Activated CD4-positive, CD25-positive, alpha-beta regulatory T cell treated with anti-CD3 and anti-CD28 coated beads, Interleukin-2, amount 50 U/mL, for 16 hours (primary cell): ENCODE measurements around the gene ETNK2.

Experiments used
- DNase-seq: peaks from one replicate; pipeline ENCODE4 v3.0.0-alpha.2; 2020; ENCODE audit warnings: low read depth, low spot score

Gene ETNK2

GRCh38 chr1:204176049-204176448 lies 24.2 kb upstream of the ETNK2 start:
- no peak for DNase-seq

DNA sequence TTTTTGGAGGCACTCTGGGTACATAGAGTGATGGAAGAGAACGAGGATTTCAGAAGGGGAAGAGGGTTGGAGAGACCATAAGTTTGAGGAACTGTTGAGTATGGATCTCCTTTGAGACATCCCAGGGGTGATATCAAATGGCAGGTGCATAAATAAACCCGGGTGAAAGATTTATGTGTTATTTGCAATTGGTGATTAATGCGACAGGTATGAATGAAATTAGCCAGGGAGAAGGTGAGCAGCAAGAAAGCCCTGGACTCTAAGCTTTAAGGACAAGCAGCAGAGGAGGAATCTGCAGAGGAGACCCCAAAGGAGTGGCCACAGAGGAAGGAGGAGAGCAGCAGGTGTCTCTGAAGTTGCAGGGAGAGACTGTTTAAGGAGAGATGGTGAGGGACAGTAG lies 23.1 kb upstream of the ETNK2 start:
- no peak for DNase-seq

GRCh38 chr1:204172404-204173029 lies 20.7 kb upstream of the ETNK2 start:
- no peak for DNase-seq

- DNase-seq, result no peak
Measured at GRCh38 chr1:204171751-204172178, 19.9 kb upstream of the ETNK2 start.

- no peak for DNase-seq
Measured at GRCh38 chr1:204170494-204171155, 18.8 kb upstream of the ETNK2 start.

DNA sequence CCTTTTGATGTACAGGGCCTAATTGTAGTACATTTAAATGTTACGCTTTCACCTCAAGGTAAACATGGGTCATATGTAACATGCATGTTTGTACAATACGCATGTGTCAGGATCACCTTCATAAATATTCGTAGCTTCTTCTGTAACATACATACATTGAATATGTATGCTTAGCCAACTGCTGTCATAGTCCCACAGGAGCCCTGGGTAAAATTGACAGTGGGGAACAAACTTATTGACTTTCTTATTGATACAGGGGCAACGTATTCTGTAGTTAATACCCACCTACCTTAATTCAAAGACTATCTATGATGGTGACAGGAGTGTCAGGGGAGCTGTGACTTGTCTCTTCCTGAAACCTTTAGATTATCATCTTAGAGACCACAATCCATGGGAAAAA lies 18.0 kb upstream of the ETNK2 start:
- DNase-seq, result no peak

GRCh38 chr1:204167730-204168129 lies 15.9 kb upstream of the ETNK2 start:
- DNase-seq, result no peak

DNA sequence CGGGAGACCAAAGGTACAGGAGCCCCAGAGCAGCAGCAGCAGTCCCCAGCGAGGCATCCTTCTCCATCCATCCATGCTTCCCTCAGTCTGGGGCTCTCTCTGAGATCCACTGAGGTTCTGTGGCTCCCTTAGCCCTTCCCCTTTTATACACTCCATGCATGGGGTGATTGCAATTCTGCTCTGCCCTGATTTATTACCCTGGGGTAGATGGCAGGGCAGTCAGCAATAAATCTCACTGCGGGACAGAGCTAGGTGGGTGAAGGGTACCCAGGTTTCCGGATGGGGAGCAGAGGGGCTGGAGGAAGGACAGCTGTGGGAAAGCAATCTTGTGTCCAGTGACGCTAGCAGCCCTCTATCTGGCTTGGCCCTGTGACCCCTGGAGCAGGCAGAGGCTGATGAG lies 14.4 kb upstream of the ETNK2 start, which contains the start of gene REN:
REN (minus strand) TSS at position 119 of the 400 bp plus-strand sequence; CDS start at position 75, 44 bp downstream.
- no peak for DNase-seq

DNA sequence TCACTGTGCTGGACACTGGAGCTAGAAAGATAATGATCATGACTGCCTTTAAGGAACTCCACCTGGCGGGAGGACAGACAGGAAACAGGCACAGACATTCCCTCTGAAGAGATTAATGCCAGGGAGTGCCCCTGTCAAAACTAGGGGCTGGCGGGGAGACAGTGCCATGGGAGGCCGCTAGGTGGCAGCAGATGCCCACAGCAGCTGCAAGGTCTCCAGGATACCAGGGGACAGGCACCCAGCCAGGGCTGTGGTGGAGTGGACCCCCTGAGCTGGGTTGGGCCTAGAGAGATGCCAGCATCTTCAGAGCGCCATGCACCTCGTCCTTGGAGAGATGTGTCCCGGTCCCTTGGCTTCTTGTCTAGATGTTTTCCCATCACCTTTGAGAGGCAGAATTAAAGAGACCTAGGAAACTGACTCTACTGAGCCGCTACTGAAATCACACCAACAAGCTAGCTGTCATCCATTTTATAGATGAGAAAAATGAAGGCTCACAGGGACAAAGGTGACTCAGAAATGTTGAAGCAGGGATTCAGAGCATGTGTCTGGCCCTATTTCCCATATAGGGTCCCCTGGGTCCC lies 10.7 kb upstream of the ETNK2 start:
- peak; percentile 54 for DNase-seq

DNA sequence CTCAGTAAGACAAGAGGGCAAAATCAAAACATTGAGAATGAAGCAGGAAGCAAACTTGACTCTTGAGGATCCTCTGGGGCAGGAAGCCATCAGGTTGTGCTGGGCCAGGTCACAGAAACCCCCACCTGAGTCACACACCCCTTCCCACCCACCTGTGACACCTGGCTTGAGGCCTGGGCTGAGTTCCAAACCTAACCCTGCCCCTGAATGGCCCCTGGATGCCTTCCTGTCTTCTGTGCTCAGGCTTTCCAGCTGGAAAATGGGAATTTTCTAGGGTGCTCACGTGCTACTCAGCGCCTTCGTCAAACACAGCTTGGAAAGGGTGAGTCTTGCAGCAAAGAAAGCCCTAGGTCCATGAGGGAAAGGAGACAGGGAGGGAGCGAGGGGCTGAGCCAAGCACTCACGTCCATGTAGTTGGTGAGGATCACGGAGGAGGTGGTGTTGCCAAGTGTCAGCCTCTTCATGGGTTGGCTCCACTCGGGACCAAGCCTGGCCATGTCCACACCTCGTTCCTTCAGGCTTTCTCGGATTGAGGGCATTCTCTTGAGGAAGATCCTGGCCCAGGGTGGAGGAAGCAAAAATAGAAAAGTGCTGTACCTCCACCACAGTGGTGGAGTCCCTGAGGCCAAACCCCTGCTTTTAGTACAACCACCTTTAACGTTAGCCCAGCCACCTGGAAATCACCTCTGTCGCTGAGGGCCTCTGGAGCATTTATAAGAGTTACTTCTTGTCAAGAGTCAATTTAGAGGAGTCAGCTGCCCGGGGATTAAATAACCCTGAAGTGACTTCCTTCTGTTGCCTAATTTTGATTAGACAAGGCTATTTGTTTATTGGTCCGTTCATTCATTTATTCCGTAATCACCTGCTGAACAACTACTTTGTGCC lies 10.0 kb upstream of the ETNK2 start:
- no peak for DNase-seq

DNA sequence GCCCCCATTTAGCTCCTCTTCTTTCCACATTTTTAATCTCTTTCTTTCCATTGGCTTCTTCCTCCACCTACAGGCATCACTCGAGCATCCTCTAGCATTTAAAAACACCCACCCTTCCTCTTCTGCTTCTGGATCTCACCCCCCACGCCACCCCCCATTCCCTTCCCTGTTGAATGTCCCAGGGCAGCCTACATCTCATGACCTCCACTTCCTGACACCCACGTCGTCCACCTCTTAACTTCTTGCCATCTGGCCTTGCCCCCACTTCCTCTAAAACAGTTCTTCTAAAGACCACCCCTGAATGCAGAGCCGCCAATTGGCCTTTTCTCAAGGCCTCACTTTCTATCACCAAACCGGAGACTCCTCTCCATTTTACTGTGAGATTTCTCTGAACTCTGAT lies 6.1 kb upstream of the ETNK2 start:
- DNase-seq, result no peak

- no peak for DNase-seq
Measured at GRCh38 chr1:204155881-204156280, 4.0 kb upstream of the ETNK2 start.

DNA sequence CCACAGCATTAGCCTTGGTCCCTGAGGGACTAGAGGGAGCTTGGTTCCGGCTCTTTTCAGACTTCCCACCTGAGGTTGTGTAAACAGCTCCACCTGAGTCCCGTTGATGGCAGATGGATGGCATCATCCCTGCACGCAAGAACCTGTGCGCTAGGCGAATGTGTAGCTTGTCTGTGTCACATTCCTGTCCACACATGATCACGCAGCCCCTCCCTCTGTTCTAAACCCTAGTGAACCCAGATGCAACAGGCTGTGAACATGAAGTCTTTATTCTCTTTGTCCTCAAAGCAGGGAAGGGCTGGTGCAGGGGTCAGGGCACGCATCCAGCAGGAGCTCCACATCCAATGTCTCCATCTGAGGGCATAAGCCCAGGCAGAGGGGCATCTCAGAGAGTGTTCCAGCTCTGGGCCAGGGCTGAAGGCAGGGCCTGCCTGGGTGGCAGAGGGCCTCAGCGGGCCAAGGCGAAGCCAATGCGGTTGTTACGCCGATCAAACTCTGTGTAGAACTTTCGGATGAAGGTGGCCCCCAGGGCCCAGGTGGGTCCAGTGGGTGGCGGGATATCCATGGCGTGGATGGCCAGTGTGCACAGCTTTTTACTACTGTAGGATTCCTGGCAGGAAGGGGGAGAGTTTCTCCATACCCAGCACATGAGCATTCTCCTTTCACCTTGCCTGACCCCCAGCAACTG lies 2.9 kb upstream of the ETNK2 start:
- no peak for DNase-seq

- no peak for DNase-seq
Measured at GRCh38 chr1:204153667-204154066, 1.8 kb upstream of the ETNK2 start.

- DNase-seq, result no peak
Measured at GRCh38 chr1:204152310-204153044, 633 bp upstream of the ETNK2 start.

DNA sequence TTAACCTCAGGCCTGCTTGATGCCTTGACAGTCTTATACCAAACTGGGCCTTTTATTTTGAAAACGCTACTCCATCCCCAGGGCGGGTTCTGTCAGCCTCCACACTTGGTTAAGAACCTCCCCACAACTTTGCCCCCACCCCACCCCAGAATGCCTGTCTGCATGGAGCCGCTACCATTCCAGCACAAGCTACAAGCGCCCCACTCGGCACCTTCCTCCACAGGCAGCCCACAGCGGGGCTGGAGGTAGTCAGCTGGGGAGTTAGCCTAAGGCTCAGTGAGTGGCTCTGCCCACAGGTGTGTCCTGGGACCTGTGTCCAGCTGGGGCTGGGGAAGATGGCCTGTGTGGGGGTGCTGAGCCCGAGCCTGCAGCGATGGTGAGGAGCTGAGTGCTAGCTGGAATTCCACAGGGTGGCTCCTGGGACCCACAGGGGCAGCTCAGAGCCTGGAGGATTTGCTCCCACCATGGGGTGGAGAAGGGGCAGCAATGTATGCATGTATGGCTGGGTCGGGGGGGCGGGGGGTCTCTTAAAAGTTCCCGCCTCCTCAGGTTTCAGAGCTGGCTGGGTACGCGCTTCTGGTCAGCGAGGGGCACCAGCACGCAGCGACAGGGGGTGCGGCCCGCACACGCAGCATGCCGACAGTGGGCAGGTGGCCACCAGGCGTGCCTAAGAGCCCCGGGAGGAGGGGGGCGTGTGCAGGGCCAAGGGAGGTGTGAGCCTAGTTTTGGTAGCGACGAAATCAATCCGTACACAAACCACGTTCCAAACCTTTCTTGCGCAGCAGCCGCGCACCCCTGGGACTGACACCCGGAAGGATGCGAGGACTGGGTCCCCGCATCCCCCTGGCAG lies 917 bp downstream of the ETNK2 start:
- no peak for DNase-seq

DNA sequence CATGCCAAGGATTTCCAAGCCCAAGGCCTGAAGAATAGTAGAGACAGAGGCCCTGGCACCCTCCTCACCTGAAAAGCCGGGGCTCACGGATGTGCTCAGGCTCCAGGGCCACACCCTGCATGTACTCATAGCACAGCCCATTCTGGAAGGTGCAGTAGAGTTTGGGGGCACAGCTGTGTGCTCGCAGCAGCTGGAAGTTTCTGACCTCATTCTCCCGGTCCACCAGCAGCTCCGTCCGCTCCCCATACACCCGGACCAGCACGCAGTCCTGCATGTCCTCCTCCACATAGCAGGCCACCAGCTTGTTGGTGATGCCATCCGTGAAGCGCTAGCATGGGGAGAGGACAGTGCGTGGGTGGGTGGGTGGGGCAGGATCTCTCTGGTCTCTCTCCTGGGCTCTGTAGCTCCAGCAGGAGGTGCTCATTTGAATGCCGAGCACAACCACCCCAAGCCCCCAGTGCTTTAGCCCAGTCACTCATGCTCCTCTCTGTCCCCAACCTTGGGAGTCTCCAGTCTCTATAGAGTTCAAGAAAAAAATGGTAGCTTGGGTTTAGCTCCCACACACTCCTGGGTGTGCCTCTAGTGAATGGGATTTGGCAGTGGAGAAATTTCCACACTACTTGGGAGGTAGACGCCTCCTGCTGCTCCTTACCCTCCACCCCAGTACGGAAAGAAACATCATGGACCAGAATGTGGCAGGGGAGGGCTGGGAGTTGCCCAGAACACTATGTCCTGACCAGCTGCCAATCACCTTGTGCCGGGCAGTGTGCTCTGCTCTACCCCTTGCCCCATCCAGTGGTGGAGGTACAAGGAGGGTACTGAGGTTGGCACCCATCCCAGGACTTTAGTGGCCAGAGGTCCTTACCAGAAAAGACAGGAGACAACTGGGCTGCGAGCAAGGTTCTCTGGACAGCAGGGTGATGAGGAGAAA lies 1.9 kb downstream of the ETNK2 start:
- no peak for DNase-seq

DNA sequence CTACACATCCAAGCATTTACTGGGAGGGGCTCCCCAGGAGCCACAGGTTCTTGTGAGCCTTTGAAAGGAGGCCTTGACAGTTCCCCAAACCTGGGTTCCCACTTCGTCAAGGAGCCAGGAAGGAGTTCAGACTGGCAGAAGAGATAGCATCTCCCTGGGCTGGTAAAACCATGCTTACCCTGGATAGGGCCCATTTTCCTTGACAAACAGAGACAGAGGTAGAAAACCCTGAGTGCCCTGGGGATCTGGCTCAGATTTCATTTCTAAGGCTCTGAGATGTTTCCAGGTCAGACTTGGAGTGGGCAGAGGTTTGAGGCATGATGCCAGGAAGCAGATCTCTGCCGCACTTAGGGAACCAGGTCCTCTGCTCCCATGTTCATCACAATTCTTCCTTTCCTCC lies 2.7 kb downstream of the ETNK2 start:
- no peak for DNase-seq
